Kidney epithelial cell (primary cell): ENCODE measurements around the gene CUX1. TPM values are rescaled to one million over a fixed set of nuclear protein-coding genes. Genes with fewer than 3 reads are reported as not detected.
A peak's percentile ranks its signal among the peaks of the same experiment; 100 is the strongest.

Experiments used
- DNase-seq: peaks from one replicate; pipeline ENCODE4 v3.0.0-alpha.2; 2010; ENCODE audit warnings: low read depth
- H3K27me3 ChIP-seq: 2 replicates; pipeline ENCODE4 v1.6.0; 2011; ENCODE audit warnings: low read length; ENCODE audit not compliant: control insufficient read depth, insufficient read depth
- H3K36me3 ChIP-seq: 2 replicates; pipeline ENCODE4 v1.5.1; 2011; ENCODE audit warnings: low read length; ENCODE audit not compliant: control insufficient read depth, insufficient read depth
- H3K4me3 ChIP-seq: 2 replicates; pipeline ENCODE4 v1.5.1; 2011; ENCODE audit warnings: low read depth, mild to moderate bottlenecking, control low read depth, low read length
- total RNA-seq: library from RNA; depleted of rRNA; stranded (reverse); fragments of >200 nt; gene quantifications from 2 replicates; pipeline ENCODE4 v1.2.3, GENCODE V29; 2015
- TF ChIP-seq, protein P1 (sequence below): IDR thresholded peaks from 2 replicates; pipeline ENCODE4 v1.5.1; 2011; ENCODE audit warnings: mild to moderate bottlenecking, moderate library complexity, low read length, control low read depth, inconsistent platforms; ENCODE audit not compliant: insufficient read depth, poor library complexity, severe bottlenecking

The CUX1 gene
- total RNA-seq, 1 donor from 2014 or later = 56.7 TPM

DNA sequence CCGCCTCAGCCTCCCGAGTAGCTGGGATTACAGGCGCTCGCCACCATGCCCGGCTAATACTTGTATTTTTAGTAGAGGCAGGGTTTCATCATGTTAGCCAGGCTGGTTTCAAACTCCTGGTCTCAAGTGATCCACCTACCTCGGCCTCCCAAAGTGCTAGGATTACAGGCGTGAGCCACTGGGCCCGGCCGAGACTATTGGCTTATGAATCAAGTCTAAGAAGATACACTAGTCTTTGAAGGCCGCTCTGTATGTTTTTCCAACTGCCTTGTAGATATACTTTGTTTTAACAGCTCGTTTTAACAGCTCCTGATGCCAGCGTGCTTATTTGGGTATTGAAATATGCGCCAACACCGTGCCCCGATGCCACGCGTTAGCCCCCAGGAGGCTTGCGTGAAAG lies 332.8 kb downstream of the CUX1 start:
- Histone ChIP-seq H3K36me3 (no peaks in the 10 kb centered on the region), H3K4me3 (no peak overlapping the region), H3K27me3 (no peaks in the 10 kb centered on the region)
- TF ChIP-seq, protein P1, sequence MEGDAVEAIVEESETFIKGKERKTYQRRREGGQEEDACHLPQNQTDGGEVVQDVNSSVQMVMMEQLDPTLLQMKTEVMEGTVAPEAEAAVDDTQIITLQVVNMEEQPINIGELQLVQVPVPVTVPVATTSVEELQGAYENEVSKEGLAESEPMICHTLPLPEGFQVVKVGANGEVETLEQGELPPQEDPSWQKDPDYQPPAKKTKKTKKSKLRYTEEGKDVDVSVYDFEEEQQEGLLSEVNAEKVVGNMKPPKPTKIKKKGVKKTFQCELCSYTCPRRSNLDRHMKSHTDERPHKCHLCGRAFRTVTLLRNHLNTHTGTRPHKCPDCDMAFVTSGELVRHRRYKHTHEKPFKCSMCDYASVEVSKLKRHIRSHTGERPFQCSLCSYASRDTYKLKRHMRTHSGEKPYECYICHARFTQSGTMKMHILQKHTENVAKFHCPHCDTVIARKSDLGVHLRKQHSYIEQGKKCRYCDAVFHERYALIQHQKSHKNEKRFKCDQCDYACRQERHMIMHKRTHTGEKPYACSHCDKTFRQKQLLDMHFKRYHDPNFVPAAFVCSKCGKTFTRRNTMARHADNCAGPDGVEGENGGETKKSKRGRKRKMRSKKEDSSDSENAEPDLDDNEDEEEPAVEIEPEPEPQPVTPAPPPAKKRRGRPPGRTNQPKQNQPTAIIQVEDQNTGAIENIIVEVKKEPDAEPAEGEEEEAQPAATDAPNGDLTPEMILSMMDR = no peak
- DNase-seq = no peak

DNA sequence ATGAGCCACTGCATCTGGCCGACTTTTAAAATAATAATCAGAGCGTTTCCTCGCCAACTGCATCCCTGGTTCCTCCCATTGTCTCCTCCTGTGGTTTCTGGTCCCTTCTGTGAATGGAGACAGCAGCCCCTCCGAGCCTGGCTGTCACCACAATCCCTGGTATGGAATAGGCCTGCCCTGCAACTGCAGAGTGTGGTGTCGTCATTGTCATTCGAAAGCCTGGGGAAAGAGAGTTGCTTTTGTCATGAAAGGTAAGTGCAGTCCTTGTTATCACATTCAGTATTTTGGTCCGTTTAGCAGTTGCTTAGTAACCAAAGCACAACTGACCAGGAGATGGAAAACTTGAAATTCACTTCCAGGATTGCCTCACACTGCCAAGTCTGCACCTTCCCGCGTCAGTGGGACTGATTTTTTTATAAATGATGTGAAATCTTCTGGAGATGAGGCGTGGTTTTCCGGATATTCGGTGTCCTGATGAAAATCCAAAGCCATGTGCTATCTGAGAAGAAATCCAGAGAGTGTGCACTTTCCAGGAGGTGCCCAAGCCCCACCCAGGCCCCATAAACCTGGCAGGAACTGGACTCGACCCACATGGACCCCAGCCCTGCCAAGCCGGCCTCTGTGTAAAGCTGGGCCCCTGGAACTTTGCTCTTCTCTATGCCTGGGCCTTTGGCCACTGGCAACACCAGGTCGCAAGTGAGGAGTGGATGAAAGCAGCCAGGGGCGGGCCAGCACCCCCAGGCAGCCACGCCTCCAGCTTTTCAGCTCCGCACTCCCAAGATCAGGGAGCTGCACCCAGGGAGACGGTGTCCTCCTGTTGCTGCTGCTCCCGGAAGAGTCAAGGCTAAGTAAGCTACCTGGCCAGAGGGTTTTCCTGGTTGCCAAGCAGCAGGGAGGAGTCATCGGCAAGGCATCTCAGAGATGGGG lies 335.5 kb downstream of the CUX1 start:
- Histone ChIP-seq H3K4me3 (no peak overlapping the region), H3K36me3 (no peaks in the 10 kb centered on the region), H3K27me3 (no peaks in the 10 kb centered on the region)
- TF ChIP-seq, protein P1 = no peak
- peak; percentile 79 for DNase-seq

DNA sequence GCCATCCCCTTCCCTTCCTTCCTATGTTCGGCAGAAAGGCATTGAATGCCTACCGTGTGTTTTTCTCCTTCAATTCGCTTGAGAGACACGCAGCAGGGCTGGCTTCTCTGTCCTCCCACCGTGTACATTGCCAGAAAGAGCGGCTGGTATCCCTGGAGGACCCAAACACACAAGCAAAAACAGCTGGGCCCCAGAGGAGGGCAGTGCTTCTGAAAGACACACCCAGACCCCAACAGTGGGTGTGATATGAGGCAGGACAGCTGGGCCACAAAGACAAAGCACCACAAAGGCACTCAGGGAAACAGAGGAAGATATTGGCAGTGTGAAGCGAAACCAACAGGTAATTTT lies 336.1 kb downstream of the CUX1 start:
- TF ChIP-seq, protein P1 = no peak
- DNase-seq = no peak
- Histone ChIP-seq H3K27me3 (no peaks in the 10 kb centered on the region), H3K4me3 (no peak overlapping the region), H3K36me3 (no peaks in the 10 kb centered on the region)

DNA sequence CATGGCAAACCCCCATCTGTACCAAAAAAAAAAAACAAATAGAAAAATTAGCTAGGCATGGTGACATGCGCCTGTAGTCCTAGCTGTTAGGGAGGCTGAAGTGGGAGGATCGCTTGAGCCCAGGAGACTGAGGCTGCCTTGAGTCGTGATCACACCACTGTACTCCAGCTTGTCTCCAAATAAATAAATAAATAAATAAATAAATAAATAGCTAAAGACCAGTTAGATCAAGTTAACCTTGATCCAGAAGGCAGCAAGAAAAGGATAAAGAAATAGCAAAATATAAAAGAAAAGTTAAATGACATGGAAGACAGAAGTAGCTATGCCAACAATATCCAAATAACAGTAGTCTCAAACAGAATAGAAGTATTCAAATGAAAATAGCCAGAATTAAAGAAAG lies 337.0 kb downstream of the CUX1 start:
- Histone ChIP-seq H3K36me3 (no peaks in the 10 kb centered on the region), H3K27me3 (no peaks in the 10 kb centered on the region), H3K4me3 (no peak overlapping the region)
- no peak for DNase-seq
- TF ChIP-seq, protein P1 = no peak

DNA sequence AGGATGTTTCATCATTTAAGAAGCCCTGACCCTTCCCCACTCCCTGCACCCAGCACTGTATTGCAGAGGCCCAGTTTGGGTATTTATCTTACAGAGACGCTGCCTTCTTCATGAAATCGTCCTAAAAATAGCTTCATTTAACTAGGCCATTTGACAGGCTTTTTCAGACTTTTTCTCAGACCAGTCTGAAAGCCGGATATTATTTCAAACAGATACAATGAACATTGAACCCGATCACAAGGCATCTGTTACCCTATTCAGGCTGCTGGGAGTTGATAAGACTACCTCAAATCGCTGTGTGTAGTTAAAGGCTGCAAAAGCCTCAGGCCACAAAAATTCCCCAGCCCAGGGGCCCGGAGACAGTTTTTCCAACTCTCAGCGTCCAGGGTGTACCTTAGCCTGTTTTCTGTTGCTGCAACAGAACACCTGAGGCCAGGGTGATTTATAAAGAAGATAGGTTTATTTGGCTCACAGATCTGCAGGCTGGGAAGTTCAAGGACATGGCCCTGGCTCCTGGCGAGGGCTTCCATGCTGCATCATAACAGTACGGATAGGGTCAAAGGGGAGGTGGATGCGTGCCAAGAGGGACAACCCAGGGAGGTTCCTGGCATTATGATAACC lies 338.5 kb downstream of the CUX1 start:
- TF ChIP-seq, protein P1 = no peak
- Histone ChIP-seq H3K36me3 (no peaks in the 10 kb centered on the region), H3K4me3 (no peak overlapping the region), H3K27me3 (no peaks in the 10 kb centered on the region)
- DNase-seq = no peak
